Tongue (tissue), 2 donors: ENCODE results near the gene ODAD4. TPM values are rescaled to one million over a fixed set of nuclear protein-coding genes. Genes with fewer than 3 reads are reported as not detected.
A peak's percentile ranks its signal among the peaks of the same experiment; 100 is the strongest.

ENCODE experiments used
- DNase-seq: peaks from one replicate; pipeline ENCODE4 v3.0.0-alpha.2; 2015
- total RNA-seq: library from RNA; depleted of rRNA; stranded (reverse); fragments of >200 nt; gene quantifications from one replicate; pipeline ENCODE4 v1.2.3, GENCODE V29; 2014

ODAD4 gene
- total RNA-seq, 1 donor from 2014 or later = not detected

GRCh38 chr17:41942626-41943373 is 12.4 kb downstream of the ODAD4 start:
- DNase-seq = no peak

DNA sequence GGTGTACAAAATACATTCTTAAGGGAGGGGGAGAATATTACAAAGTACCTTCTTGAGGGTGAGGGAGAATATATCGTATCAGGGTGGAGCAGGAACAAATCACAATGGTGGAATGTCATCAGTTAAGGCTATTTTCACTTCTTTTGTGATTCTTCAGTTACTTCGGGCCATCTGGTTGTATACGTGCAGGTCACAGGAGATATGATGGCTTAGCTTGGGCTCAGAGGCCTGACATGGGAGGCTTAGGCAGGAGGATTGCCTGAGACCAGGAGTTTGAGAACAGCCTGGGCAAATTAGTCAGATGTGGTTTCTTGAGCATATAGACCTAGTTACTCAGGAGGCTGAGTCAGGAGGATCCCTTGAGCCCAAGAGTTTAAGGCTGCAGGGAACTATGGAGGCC is 13.1 kb downstream of the ODAD4 start:
- no peak for DNase-seq

GRCh38 chr17:41944943-41945342 is 14.5 kb downstream of the ODAD4 start:
- no peak for DNase-seq

GRCh38 chr17:41948762-41949460 is 18.5 kb downstream of the ODAD4 start:
- no peak for DNase-seq

DNA sequence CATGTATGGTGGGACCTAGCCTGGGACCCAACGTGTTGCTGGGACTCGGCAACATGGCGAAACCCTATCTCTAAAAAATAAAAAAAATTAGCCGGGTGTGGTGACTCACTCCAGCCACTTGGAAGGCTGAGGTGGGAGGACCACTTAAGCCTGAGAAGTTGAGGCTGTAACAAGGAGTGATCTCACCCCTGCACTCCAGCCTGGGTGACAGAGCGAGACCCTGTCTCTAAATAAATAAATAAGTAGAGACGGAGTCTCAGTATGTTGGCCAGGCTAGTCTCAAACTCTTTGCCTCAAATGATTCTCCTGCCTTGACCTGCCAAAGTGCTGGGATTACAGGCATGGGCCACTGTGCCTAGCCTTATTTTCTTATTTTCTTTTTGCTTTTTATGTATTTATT is 26.1 kb downstream of the ODAD4 start:
- DNase-seq = no peak

- no peak for DNase-seq
Measured at GRCh38 chr17:41957031-41957868, 26.8 kb downstream of the ODAD4 start.

DNA sequence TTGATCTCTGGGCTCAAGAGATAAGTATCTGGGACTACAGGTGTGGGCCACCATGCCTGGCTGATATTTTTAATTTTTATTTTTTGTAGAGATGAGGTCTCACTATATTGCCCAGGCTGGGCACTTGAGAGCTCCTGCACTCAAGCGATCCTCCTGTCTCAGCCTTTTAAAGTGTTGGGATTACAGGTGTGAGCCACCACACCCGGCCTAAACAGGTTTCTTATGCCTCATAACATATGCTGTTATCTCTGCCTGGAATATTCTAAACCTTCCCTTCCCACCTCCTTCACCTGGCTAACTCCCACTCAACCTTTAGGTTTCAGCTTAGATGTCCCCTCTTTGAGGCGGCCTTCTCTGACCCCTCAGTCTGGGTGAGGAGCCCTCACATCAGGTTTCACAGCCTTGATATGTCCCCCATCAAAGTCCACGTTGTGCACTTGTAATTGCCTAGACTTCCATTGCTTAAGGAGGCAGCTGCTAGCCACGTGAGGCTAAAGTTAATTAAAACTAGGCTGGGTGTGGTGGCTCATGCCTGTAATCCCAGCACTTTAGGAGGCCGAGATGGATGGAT is 27.5 kb downstream of the ODAD4 start:
- no peak for DNase-seq

DNA sequence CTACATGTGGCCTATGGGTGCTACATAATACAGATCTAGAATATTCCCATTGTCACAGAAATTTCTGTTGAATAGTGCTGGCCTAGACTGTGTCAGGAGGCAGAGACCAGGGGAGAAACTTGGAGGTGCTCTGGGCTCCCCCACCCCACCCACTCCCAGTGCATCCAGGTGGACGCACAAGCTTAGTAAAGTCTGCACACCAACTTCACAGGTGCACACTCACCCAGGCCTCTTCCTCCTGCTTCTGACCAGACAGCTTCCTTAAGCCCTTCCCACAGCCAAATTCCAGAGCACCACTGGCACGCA is 28.6 kb downstream of the ODAD4 start:
- no peak for DNase-seq

DNA sequence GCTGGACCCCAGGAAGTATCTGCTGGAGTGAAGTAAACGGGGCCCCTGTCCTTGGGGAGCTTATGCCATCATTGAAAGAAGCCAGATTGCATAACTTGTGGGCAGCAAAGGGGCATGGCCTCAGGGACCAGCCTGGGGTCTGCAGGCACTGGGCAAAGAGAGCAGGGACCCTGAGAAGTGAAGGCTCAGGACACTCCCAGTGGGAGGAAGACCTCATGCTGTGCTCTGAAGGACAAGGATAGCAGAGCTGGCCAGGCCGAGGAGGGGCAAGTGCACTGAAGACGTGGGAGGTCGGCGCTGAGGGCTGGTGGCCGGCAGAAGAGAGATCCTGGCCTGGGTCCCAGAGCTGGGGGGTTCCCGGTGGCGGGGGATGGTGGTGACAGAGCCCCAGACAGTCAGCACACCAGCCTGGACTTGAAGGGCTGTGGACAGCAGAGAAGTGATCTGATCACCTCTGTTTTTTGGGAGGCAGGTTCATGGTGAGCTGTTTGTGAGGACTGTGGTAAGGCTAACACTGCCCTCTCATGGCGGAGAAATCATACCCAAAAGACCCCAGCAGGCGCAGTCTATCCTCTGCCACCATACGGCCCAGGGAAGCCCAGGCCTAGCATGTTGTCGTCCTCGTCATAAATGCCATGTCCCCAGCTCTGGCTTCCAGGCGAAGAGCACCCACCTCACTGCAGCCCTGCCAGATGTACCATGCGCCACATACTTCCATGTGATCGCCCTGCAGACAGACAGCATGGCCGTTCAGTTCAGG is 29.1 kb downstream of the ODAD4 start:
- DNase-seq = peak; percentile 61

DNA sequence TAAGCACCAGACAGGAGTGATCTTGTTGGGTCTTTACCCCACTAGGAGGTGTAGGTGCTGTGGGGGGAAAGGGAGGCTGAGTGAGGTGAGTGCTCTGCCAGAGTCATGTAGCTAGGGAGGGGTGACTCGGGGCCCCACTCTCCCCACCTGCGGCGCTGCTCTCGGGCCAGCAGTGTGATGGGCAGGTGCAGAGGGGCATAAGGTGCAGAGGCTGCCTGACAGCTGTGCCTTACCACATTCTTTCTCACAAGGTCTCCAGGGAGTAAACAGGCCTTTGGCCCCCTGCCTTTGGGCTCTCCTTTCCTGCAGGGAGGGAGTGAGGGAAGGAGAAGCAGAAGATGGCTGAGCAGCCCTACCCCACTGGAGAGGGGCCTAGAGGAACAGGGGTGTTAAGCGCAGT is 31.7 kb downstream of the ODAD4 start:
- DNase-seq = no peak

DNA sequence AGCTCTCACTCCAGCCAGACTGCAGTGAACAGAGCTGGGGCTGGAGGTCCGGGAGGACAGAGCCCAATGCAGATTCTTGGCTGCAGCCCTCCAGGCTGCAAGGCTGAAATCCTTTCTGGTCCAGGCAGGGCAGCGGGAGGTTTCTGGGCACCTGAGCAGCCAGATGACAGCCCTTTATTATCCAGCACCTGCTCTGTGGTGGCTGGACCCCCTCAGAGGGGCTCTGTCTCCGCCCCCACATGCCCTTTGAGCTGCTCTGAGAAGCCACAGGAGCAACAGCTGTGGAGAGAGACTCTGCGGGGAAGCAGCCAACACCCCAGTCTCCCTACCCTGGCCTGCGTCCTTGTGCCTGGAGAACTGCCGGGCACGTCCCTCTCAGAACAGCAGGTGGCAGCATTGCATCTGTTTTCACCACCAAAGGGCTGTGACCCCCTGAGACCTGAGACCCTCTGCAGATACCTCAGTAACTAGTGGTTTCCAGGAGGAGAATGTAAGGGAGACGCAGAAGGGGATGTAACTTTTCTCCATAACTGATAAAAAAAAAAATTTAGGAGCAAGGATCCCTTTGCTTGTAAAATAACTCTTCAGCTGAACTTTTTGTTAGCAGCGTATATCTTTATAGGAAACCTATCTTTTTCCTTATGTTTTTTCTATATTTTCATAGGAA is 32.5 kb downstream of the ODAD4 start:
- DNase-seq = peak; percentile 93

- DNase-seq = peak; percentile 72
Measured at GRCh38 chr17:41965694-41966462, 35.5 kb downstream of the ODAD4 start.

DNA sequence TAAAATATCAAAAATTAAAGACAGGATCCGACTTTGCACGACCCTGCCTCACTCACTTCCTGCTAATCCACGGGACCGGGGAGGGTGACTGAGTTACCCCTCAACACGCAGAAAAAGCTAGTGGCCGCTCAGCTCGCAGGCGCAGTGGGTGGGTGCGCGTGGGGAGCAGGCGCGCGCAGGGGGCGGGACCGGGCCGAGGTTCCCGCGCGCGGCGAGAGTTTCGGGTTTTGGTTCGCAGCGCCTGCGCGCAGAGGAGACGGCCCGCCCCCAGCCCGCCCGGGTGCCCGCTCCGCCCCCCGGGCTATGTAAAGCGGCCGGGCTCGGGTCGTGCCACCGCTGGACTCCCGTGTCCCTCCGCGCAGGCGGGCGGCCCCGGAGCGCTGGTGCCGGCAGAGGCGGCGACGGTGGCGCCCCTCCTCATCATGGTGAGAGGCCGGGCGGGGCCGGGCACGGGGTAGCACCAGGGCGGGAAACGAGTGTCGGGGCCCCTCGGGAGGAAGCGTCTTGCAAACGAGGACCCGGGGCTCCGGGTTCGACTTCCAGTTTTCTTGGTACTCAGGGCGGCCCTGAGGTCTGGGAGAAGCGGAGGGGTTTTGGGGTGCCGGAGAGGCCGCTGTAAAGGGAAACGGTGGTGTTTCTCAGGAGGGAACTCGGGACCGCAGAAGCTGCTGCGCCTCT is 36.2 kb downstream of the ODAD4 start, which contains the start of gene CNP:
TSS of gene CNP (plus strand) at position 333 of the 678 bp plus-strand sequence. CDS start at position 423, 90 bp downstream.
- peak; percentile 95 for DNase-seq

- peak; percentile 45 for DNase-seq
Measured at GRCh38 chr17:41967141-41967920, 36.9 kb downstream of the ODAD4 start.

GRCh38 chr17:41967921-41968578 is 37.6 kb downstream of the ODAD4 start:
- no peak for DNase-seq

DNA sequence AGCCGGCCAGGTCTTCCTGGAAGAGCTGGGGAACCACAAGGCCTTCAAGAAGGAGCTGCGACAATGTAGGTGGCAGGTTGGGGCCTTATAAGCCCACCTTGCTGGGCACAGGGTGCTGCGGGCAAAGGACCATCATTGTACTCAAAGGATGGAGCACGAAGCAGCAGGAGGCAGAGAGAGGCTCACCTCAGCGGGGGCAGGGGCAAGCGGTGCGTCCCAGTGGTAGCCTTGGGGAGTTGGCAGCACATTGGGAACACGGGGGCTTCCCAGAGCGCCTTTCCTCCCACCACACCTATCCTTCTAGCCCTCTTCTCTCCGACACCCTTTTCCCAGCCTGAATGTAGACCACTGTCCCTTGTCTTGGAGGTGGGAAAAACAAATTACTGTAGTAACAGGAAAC is 38.3 kb downstream of the ODAD4 start:
- no peak for DNase-seq

DNA sequence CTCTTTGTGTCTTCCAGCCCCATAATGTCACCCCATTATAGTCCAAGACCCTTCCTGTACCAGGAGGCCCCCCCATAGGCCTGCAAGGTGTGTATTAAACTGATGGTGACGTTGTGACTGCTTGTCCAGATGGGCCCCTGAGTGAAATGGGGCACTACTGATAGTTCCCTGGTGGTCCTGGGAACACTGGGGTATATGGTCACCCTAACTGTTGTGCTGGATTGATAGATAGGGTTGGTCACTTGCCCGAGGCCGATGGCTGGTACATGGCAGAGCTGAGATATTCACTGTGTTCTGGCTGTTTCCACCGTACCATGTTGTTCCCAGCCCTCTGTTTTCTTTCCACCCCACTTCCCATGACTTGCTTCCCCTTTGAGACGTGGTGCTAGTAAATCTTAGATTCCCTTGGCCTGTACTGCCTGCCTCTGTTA is 40.5 kb downstream of the ODAD4 start:
- no peak for DNase-seq

DNA sequence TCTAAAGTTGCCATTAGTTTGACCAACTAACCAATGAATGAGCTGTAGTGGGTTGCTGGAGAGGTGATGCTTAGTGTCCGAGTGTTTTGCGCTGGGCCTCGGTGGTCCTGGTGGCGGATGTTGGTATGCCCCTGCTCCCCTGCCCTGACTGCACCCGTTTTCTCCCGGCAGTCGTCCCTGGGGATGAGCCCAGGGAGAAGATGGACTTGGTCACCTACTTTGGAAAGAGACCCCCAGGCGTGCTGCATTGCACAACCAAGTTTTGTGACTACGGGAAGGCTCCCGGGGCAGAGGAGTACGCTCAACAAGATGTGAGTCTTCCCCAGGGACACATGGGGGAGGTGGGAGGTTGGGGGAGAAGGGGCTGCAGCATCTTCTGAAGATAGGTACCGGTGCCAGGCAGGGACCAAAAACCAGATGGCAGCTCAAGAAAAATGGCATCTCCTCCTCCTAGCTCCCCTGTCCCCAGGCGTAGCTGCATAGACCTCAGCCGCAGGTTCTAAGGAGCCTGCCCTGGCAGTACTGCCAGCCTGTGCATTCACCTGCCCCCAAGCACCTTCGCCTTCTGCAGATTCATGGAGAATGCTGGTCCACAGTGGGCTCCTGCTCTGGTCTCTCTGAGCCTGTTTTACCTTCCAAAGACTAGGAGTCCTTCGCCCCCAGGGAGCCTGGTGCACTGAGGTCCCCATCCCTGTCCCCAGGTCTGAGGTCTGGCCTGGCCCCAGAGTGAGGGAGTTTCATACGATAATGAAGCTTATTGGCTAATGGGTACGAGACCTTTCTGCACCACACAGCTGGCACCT is 41.5 kb downstream of the ODAD4 start:
- DNase-seq = no peak
